Middle frontal gyrus (tissue), 1 donor: ENCODE data around the gene SGF29.
"Not testable (repeated sequence)": the region's sequence is repeated elsewhere in the genome, so short reads cannot be mapped to it uniquely, and the experiment has no call there.

Experiments
- DNase-seq: peaks from one replicate; pipeline ENCODE4 v3.0.0-alpha.2; 2015; ENCODE audit warnings: low spot score; ENCODE audit errors: extremely low spot score

SGF29 gene

DNA sequence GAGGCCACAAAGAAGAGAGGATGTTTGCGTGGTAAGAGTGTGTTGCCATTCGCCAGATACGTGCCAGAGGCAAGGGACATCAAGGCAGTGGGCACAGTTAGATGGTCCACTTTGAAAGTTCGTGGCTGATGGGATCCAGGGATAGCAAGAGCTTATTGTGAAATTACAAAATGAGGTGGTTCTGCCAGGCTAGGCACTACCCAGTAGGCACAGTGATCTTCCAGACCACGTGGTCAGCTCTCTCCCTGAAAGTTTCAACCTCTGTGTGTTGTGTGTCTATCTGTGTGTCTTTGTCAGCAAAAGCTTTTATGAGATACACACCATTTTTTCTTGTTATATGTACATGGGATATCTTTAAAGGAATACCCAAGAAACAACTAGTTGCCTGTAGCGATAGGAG is 9.5 kb downstream of the SGF29 start:
- no peak for DNase-seq

GRCh38 chr16:28566233-28566925 is 12.7 kb downstream of the SGF29 start:
- DNase-seq, result not testable (repeated sequence)

DNA sequence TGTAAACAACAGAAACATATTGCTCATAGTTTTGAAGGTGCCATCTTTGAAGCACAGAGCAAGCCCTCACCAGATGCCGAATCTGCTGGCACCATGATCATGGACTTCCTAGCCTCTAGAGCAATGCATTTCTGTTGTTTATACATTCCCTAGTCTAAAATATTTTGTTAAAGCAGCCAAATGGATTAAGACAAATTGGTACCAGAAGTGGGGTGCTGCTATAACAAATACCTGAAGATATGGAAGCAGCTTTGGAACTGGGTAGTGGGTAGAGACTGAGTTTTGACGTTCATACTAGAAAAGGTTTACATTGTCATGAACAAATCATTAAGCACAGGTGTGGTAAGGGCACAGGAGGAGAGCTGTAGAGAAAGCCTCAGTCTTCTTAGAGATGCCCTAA is 13.6 kb downstream of the SGF29 start:
- DNase-seq, result no peak

- DNase-seq, result no peak
Observed at GRCh38 chr16:28569021-28569420, 15.3 kb downstream of the SGF29 start.

DNA sequence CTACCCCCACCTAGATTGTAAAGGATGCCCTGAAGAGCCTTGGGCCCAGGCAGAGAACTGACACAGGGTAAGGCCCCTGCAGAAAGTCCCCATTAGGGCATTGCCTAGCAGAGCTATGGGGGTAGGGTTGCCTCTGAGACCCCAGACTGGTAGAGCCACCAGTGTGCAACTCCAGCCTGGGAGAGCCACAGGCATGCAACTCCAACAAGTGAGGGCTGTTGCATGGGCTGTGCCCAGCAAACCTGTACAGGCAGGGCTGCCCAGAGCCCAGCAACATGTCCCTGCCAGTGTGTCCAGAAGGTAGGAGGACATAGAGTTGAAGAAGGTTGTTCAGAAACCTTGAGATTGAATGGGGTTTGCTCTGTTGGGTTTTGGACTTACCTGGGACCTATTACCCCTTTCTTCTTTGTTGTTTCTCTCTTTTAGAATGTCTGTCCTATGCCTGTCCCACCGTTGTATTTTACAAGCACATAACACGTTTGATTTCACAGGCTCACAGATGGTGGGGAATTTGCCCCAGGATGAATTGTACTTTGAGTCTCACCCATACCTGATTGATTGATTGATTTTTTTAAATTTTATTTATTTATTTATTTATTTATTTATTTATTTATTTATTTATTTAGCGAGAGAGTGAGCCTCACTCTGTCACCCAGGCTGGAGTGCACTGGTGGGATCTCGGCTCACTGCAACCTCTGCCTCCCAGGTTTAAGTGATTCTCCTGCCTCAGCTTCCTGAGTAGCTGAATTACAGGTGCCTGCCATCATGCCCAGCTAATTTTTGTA is 16.4 kb downstream of the SGF29 start:
- DNase-seq, result no peak

DNA sequence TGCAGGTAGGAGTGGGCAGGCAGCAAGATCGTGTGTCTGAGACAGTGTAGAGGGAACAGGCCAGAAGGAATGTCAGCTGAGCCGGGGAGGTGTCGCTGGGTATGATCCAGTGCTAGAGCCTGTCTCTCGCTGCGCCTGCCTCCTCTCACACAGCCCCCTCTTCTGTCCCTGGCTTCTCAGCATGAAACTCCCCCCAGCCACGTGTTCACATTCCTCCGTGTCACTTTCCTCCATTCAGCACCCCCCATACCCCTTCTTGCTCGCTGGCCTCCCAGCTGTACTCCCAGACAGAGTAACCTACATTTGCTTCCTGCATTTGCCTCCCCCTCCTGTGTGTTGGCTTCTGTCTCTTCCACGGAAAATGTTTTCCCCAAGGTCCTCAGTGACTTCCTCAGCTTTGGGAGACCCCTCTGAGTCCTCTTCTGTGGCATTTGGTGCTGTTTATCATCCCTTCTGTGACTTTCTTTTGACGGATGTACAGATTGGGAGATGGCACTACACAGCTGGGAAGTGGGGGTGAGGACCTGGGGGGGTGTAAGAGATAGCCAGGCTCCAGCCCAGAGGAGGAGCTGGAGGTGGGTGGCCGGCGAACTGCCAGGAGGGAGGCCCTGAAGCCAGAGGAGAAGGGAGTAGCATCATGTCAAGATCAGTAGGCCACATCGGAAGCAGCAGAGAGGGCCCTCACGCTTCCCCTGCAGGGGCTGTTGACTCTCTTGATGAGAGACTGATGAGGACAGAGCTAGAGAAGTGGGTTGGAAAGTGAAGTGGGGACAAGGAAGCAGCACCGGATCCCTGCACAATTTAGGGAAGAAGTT is 19.2 kb downstream of the SGF29 start:
- DNase-seq, result peak; percentile 13

GRCh38 chr16:28573738-28574718 is 20.3 kb downstream of the SGF29 start:
- no peak for DNase-seq

DNA sequence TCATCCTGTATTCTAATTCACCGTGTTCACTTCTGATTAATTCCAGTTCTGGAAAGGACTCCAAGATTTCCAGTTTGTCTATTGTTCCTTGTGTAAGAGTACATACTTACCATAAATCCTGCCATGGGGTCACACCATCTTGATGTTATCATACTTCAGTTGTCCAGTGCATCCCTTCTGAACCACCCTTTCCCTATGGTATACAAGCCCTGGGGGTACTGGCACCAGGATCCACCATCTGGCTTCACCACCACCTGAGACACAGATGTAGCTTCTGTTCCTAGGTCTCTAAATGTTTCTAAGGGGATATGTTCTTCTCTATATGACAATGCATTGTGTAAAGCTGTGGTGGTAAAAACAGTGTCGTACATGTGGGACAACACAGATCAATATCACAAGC is 21.2 kb downstream of the SGF29 start:
- no peak for DNase-seq

GRCh38 chr16:28575446-28576109 is 21.9 kb downstream of the SGF29 start:
- DNase-seq, result no peak

GRCh38 chr16:28580726-28581315 is 27.1 kb downstream of the SGF29 start:
- no peak for DNase-seq

DNA sequence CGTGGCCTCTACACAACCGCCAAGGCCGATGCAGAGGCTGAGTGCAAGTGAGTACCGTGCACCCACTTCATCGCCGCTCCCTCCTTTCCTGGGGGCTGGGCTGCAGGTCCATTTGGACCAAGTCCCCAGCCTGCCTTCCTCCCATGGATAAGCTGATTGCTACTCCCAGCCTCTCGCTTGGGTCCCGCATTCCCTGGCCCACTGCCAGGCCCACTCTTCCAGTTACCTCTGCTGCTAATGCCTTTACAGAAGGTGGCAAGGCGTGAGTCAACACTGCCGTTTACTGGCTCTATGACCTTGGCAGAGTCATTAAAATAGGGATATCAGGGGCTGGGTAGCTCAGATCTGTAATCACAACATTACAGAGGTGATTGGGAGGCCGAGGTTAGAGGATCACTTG is 32.0 kb downstream of the SGF29 start:
- no peak for DNase-seq

- DNase-seq, result no peak
Observed at GRCh38 chr16:28586466-28586865, 32.7 kb downstream of the SGF29 start.

- DNase-seq, result no peak
Observed at GRCh38 chr16:28587386-28587785, 33.7 kb downstream of the SGF29 start.

- no peak for DNase-seq
Observed at GRCh38 chr16:28589069-28589468, 35.3 kb downstream of the SGF29 start.

GRCh38 chr16:28589930-28590329 is 36.2 kb downstream of the SGF29 start:
- DNase-seq, result no peak

DNA sequence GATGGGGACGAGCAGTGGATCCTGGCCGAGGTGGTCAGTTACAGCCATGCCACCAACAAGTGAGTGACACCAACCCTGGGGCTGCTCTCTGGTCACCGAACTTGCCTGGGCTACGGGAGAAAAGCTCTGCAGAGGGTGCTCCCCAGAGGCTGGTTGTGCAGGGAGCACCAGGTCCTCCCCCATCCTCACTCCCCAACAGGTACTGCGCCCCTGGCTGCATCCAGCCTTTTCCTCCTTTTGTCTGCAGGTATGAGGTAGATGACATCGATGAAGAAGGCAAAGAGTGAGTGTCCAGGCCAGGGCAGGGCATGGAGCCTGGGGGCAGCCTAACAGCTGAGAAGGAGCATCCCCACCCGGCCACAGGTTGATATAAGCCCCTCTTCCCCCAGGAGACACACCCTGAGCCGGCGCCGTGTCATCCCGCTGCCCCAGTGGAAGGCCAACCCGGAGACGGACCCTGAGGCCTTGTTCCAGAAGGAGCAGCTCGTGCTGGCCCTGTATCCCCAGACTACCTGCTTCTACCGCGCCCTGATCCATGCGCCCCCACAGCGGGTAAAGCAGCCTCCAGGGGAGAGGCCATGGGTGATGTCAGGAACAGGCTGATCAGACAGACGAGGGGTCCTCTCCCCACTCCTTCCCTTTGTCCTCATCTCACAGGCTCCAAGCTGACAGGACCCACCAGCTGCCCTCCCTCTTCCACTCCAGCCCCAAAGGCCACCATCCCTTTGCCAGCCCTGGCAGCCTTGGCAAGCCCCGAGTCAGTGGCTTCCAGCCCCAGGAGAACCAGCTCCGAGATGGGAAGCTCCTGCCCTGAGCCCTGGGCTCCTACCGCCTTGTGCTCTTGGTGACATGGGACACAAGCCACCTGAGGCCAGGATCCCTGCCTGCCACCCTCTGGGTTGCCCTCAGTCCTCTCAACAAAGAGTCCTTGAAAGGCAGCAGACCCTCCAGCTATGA is 36.9 kb downstream of the SGF29 start:
- no peak for DNase-seq

DNA sequence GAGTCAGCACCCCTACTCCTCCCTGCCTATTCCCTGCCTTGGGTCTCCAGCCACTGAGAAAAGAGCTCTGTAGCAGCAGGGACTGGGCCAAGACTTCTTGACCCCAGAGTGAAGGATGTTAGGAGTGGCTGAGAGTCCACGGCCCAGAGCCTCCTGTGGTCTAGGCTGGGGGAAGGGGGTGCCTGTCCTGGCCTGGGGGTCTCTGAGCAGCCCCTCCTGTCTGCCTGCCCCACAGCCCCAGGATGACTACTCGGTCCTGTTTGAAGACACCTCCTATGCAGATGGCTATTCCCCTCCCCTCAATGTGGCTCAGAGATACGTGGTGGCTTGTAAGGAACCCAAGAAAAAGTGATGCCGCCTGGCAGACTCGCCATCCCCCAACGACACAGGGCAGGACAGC is 37.6 kb downstream of the SGF29 start:
- no peak for DNase-seq

- DNase-seq, result no peak
Observed at GRCh38 chr16:28592511-28592910, 38.8 kb downstream of the SGF29 start.
